ENCODE data around the gene SNUPN. TPM values are rescaled to one million over a fixed set of nuclear protein-coding genes. Genes with fewer than 3 reads are reported as not detected.
"Not testable (repeated sequence)": the region's sequence is repeated elsewhere in the genome, so short reads cannot be mapped to it uniquely, and the experiment has no call there.

Gene SNUPN
- total RNA-seq, 5 donors from 2014 or later (not counting 1 experiment from before 2014, with no cell fraction given) = 17.7 to 26.7 (median 20.8) TPM

DNA sequence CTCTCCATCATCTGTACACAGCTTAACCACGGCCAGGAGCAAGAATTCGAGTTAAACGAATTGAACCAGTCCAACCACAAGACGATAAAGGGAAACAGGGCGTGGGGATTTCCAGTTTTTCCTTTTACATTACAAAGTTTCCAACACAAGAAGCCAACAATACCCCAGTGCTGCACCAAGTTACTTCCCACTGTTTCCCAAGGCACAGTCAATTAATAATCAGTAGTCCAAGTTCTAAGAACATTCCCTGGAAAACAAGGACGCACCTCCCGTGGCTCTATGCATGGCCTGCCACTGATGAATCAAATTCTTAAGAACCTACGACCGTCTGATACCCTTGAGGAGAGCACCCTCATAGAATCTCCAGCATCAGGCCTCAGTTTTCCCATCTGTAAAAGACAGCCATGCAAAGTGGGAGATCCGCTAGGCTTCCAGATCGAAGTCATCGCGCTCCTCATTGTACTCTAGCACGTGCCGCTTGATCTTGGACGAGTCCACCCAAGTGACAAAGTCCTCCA lies 13.7 kb upstream of the SNUPN start:
- Mint-ChIP-seq H3K36me3 (peaks cover 9% of the 10 kb centered on the region), H3K4me1 (peaks cover 38 to 47% (median 39%) of the 10 kb centered on the region in 3 donors), H3K4me3 (peak overlapping the region; percentile 91 to 93 (median 91)), H3K9me3 (no peaks in the 10 kb centered on the region), H3K27me3 (no peaks in the 10 kb centered on the region), H3K27ac (peak overlapping the region; percentile 94 to 95)
- ATAC-seq (replicated peaks in 1 of 4) (no peak), DNase-seq (peak in 1 of 35 experiments; percentile 58)
- Histone ChIP-seq H3K4me1 (ENCODE audit: control insufficient read depth in 1 of 2, extremely low read depth in 1 of 2, insufficient read depth in 2 of 2, low read length in 2 of 2) (peaks cover 26 to 54% of the 10 kb centered on the region in 2 experiments), H3K36me3 (ENCODE audit: control insufficient read depth in 2 of 2, extremely low read depth in 1 of 2, insufficient read depth in 1 of 2, low read length in 1 of 2) (peaks cover 3 to 16% of the 10 kb centered on the region in 2 donors), H3K27ac (ENCODE audit: low read length) (peak overlapping the region; percentile 81), H3K27me3 (replicated peaks in 1 of 2; ENCODE audit: control insufficient read depth in 2 of 2, extremely low read depth in 1 of 2, insufficient read depth in 2 of 2, low read length in 1 of 2) (no peaks in the 10 kb centered on the region), H3K4me3 (ENCODE audit: control insufficient read depth in 1 of 2, extremely low read depth in 1 of 2, low read length in 1 of 2) (peak overlapping the region; percentile 86), H3K9me3 (no peaks in the 10 kb centered on the region)
- 0% methylated on average over 14 of the region's 16 CpGs for WGBS (ENCODE audit: insufficient coverage)
- POLR2A ChIA-PET = interaction anchor here (0.5 to 1.6 kb wide), 7 partner anchors 13 to 188 kb away, joined by 3 to 11 read pairs (median 4); partner anchors contain the start of genes SIN3A (in 2 of the 2) and SNUPN (in 1 of the 2)
- CTCF ChIA-PET = interaction anchor here in 1 of 2 donors (0.7 to 3.4 kb wide), 13 partner anchors 8 to 271 kb away, joined by 3 to 28 read pairs (median 7); partner anchors contain the start of genes MAN2C1, SIN3A, SNUPN and SNX33

DNA sequence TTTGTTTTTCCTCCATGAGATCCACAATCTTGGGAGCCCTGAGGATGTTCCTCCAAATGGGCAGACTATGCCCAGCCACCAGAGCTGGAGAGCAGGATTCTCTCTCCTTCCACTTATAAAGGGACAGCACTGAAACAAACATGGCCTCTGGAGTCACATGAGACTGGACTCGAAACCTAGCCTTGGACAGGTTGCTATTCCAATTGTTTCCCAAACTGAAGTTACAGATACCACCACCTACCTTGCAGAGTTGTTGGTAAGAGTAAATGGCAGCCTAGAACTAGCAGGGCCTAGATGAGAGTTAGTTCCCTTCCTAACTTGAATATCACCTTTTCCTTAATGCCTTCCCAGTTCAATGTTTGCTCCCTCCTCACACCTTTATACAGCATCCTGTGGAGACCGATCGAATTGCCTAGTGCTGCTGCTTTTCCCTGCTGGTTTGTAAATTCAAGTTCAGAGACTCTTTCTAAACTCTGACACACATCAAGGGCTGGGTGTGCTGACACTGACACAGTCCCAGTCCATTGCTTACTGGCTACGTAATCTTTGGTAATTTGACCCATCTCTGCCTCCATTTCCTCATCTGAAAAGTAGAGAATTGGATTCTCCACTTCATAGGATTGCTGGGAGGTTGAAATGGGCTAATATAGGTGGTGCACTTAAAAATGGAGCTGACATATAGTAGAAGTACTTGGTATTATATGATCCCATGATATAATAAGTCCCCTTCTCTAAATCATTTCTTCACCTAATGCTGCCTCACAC lies 11.9 kb upstream of the SNUPN start:
- no peaks in the 10 kb centered on the region for H3K9me3 ChIP-seq
- H3K4me1 Mint-ChIP-seq = peaks cover 38 to 47% (median 39%) of the 10 kb centered on the region in 3 donors
- DNase-seq (no peak), ATAC-seq (replicated peaks in 1 of 4) (no peak)
- H3K27ac ChIP-seq (ENCODE audit: low read length) = no peak overlapping the region
- peak overlapping the region in 1 of 2 donors; percentile 13 for H3K27ac Mint-ChIP-seq
- CTCF ChIA-PET = interaction anchor here in 1 of 2 donors (0.5 to 1.4 kb wide), 3 partner anchors 12 to 185 kb away, joined by 3 read pairs; partner anchors contain the start of gene SNUPN
- peak overlapping the region in 2 of 3 donors; percentile 91 to 93 for H3K4me3 Mint-ChIP-seq
- no peaks in the 10 kb centered on the region for H3K27me3 ChIP-seq (replicated peaks in 1 of 2; ENCODE audit: control insufficient read depth in 2 of 2, extremely low read depth in 1 of 2, insufficient read depth in 2 of 2, low read length in 1 of 2)
- H3K27me3 Mint-ChIP-seq = no peaks in the 10 kb centered on the region
- peaks cover 9% of the 10 kb centered on the region for H3K36me3 Mint-ChIP-seq
- H3K4me1 ChIP-seq (ENCODE audit: control insufficient read depth in 1 of 2, extremely low read depth in 1 of 2, insufficient read depth in 2 of 2, low read length in 2 of 2) = peaks cover 26 to 54% of the 10 kb centered on the region in 2 experiments
- H3K36me3 ChIP-seq (ENCODE audit: control insufficient read depth in 2 of 2, extremely low read depth in 1 of 2, insufficient read depth in 1 of 2, low read length in 1 of 2) = peaks cover 3 to 16% of the 10 kb centered on the region in 2 donors
- POLR2A ChIA-PET = interaction anchor here in 1 of 2 donors (1.5 kb wide), 1 partner anchor 12 kb away, joined by 5 read pairs; the partner anchor contains the start of gene SNUPN
- no peak overlapping the region for H3K4me3 ChIP-seq (ENCODE audit: control insufficient read depth in 1 of 2, extremely low read depth in 1 of 2, low read length in 1 of 2)
- 84% methylated on average over 2 of the region's 4 CpGs for WGBS (ENCODE audit: insufficient coverage)
- no peaks in the 10 kb centered on the region for H3K9me3 Mint-ChIP-seq

- Mint-ChIP-seq H3K27me3 (no peaks in the 10 kb centered on the region), H3K36me3 (peaks cover 9% of the 10 kb centered on the region), H3K4me1 (peaks cover 34 to 39% (median 34%) of the 10 kb centered on the region in 3 donors), H3K27ac (no peak overlapping the region), H3K9me3 (no peaks in the 10 kb centered on the region), H3K4me3 (no peak overlapping the region)
- H3K9me3 ChIP-seq = no peaks in the 10 kb centered on the region
- no peak overlapping the region for H3K4me3 ChIP-seq (ENCODE audit: control insufficient read depth in 1 of 2, extremely low read depth in 1 of 2, low read length in 1 of 2)
- ChIA-PET CTCF (interaction anchor here (0.6 to 0.9 kb wide), 3 partner anchors 10 to 204 kb away, joined by 3 to 6 read pairs (median 4); partner anchors contain the start of gene SNUPN (in 1 of the 2)), POLR2A (interaction anchor here in 1 of 2 donors (0.5 to 0.6 kb wide), 3 partner anchors 185 to 254 kb away, joined by 5 to 12 read pairs (median 9); partner anchors contain the start of gene SIN3A)
- peaks cover 24 to 47% of the 10 kb centered on the region in 2 experiments for H3K4me1 ChIP-seq (ENCODE audit: control insufficient read depth in 1 of 2, extremely low read depth in 1 of 2, insufficient read depth in 2 of 2, low read length in 2 of 2)
- ATAC-seq (replicated peaks in 1 of 4) (no peak), DNase-seq (no peak)
- WGBS (ENCODE audit: insufficient coverage) = 100% methylated on average over 2 of the region's 6 CpGs
- no peak overlapping the region for H3K27ac ChIP-seq (ENCODE audit: low read length)
- H3K36me3 ChIP-seq (ENCODE audit: control insufficient read depth in 2 of 2, extremely low read depth in 1 of 2, insufficient read depth in 1 of 2, low read length in 1 of 2) = peaks cover 3 to 16% of the 10 kb centered on the region in 2 donors
- H3K27me3 ChIP-seq (replicated peaks in 1 of 2; ENCODE audit: control insufficient read depth in 2 of 2, extremely low read depth in 1 of 2, insufficient read depth in 2 of 2, low read length in 1 of 2) = no peaks in the 10 kb centered on the region
These were observed 10.5 kb upstream of the SNUPN start for GRCh38 chr15:75636026-75636425.

DNA sequence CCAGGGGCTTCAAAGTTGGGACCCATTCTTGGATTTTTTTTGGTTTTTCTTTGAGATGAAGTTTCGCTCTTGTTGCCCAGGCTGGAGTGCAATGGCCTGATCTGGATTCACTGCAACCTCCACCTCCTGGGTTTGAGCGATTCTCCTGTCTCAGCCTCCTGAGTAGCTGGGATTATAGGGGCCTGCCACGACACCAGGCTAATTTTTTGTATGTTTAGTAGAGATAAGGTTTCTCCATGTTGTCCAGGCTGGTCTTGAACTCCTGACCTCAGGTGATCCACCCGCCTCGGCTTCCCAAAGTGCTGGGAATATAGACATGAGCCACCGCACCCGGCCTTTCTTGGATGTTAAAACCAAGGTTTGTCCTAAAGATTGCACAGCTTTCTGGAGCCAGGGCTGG lies 8.4 kb upstream of the SNUPN start:
- peaks cover 16 to 32% of the 10 kb centered on the region in 2 experiments for H3K4me1 ChIP-seq (ENCODE audit: control insufficient read depth in 1 of 2, extremely low read depth in 1 of 2, insufficient read depth in 2 of 2, low read length in 2 of 2)
- ATAC-seq (replicated peaks in 1 of 4); H3K4me3 Mint-ChIP-seq; H3K27me3 Mint-ChIP-seq; H3K9me3 ChIP-seq; H3K27ac ChIP-seq (ENCODE audit: low read length); H3K27ac Mint-ChIP-seq; POLR2A ChIA-PET; H3K4me3 ChIP-seq (ENCODE audit: control insufficient read depth in 1 of 2, extremely low read depth in 1 of 2, low read length in 1 of 2); H3K9me3 Mint-ChIP-seq; H3K36me3 Mint-ChIP-seq; DNase-seq; CTCF ChIA-PET; H3K27me3 ChIP-seq (replicated peaks in 1 of 2; ENCODE audit: control insufficient read depth in 2 of 2, extremely low read depth in 1 of 2, insufficient read depth in 2 of 2, low read length in 1 of 2): not testable (repeated sequence)
- peaks cover 24 to 26% (median 26%) of the 10 kb centered on the region in 3 donors for H3K4me1 Mint-ChIP-seq
- H3K36me3 ChIP-seq (ENCODE audit: control insufficient read depth in 2 of 2, extremely low read depth in 1 of 2, insufficient read depth in 1 of 2, low read length in 1 of 2) = peaks cover 3 to 16% of the 10 kb centered on the region in 2 donors
- 97% methylated on average over 5 of the region's 7 CpGs for WGBS (ENCODE audit: insufficient coverage)

- H3K27ac ChIP-seq (ENCODE audit: low read length) = no peak overlapping the region
- ChIA-PET CTCF (interaction anchor here (0.7 kb wide), 3 partner anchors 82 to 864 kb away, joined by 3 to 4 read pairs (median 3); no protein-coding TSS in a partner anchor), POLR2A (no interaction called here)
- H3K36me3 Mint-ChIP-seq = no peaks in the 10 kb centered on the region
- peaks cover 3 to 12% of the 10 kb centered on the region in 2 experiments for H3K4me1 ChIP-seq (ENCODE audit: control insufficient read depth in 1 of 2, extremely low read depth in 1 of 2, insufficient read depth in 2 of 2, low read length in 2 of 2)
- no peak overlapping the region for H3K4me3 ChIP-seq (ENCODE audit: control insufficient read depth in 1 of 2, extremely low read depth in 1 of 2, low read length in 1 of 2)
- ATAC-seq (replicated peaks in 1 of 4) (no peak), DNase-seq (no peak)
- peaks cover 0 to under 1% of the 10 kb centered on the region in 2 donors for H3K36me3 ChIP-seq (ENCODE audit: control insufficient read depth in 2 of 2, extremely low read depth in 1 of 2, insufficient read depth in 1 of 2, low read length in 1 of 2)
- H3K9me3 ChIP-seq = no peaks in the 10 kb centered on the region
- H3K4me1 Mint-ChIP-seq = peaks cover 4 to 7% (median 6%) of the 10 kb centered on the region in 3 donors
- no peak overlapping the region for H3K4me3 Mint-ChIP-seq
- H3K27me3 ChIP-seq (replicated peaks in 1 of 2; ENCODE audit: control insufficient read depth in 2 of 2, extremely low read depth in 1 of 2, insufficient read depth in 2 of 2, low read length in 1 of 2) = no peaks in the 10 kb centered on the region
- H3K27ac Mint-ChIP-seq = no peak overlapping the region
- no peaks in the 10 kb centered on the region for H3K27me3 Mint-ChIP-seq
- no peaks in the 10 kb centered on the region for H3K9me3 Mint-ChIP-seq
These were observed 6.4 kb upstream of the SNUPN start for GRCh38 chr15:75631935-75632334.

- Histone ChIP-seq H3K27ac (ENCODE audit: low read length) (no peak overlapping the region), H3K9me3 (no peaks in the 10 kb centered on the region), H3K4me1 (ENCODE audit: control insufficient read depth in 1 of 2, extremely low read depth in 1 of 2, insufficient read depth in 2 of 2, low read length in 2 of 2) (peaks cover 8 to 33% of the 10 kb centered on the region in 2 experiments), H3K4me3 (ENCODE audit: control insufficient read depth in 1 of 2, extremely low read depth in 1 of 2, low read length in 1 of 2) (no peak overlapping the region), H3K27me3 (replicated peaks in 1 of 2; ENCODE audit: control insufficient read depth in 2 of 2, extremely low read depth in 1 of 2, insufficient read depth in 2 of 2, low read length in 1 of 2) (no peaks in the 10 kb centered on the region), H3K36me3 (ENCODE audit: control insufficient read depth in 2 of 2, extremely low read depth in 1 of 2, insufficient read depth in 1 of 2, low read length in 1 of 2) (peaks cover 0 to 25% of the 10 kb centered on the region in 2 donors)
- ChIA-PET CTCF (interaction anchor here in 1 of 2 donors (0.7 kb wide), 1 partner anchor 113 kb away, joined by 3 read pairs; no protein-coding TSS in a partner anchor), POLR2A (no interaction called here)
- Mint-ChIP-seq H3K4me3 (peak overlapping the region in 1 of 3 donors; percentile 31), H3K4me1 (peaks cover 36 to 41% (median 37%) of the 10 kb centered on the region in 3 donors), H3K9me3 (no peaks in the 10 kb centered on the region), H3K36me3 (peaks cover 16% of the 10 kb centered on the region), H3K27ac (peak overlapping the region; percentile 79 to 82), H3K27me3 (no peaks in the 10 kb centered on the region)
- 33% methylated on average over 1 of the region's 2 CpGs for WGBS (ENCODE audit: insufficient coverage)
- DNase-seq (no peak), ATAC-seq (replicated peaks in 1 of 4) (no peak)
These were observed 3.0 kb downstream of the SNUPN start for GRCh38 chr15:75622505-75622904.

All from T-cell (primary cell).